GM19193 (cell line): ENCODE measurements around the gene ATXN3.

ENCODE experiments used
- POLR2A ChIP-seq: IDR thresholded peaks from 4 replicates; pipeline ENCODE4 v1.6.1; 2011; ENCODE audit not compliant: insufficient read depth, insufficient read length; ENCODE audit errors: extremely low read depth

Gene ATXN3

GRCh38 chr14:92033906-92034687 lies 72.3 kb downstream of the ATXN3 start:
- TF ChIP-seq POLR2A = no peak

GRCh38 chr14:92033433-92033832 lies 72.9 kb downstream of the ATXN3 start:
- TF ChIP-seq POLR2A = no peak

GRCh38 chr14:92026548-92027190 lies 79.7 kb downstream of the ATXN3 start:
- no peak for TF ChIP-seq POLR2A

GRCh38 chr14:92022036-92022435 lies 84.3 kb downstream of the ATXN3 start:
- no peak for TF ChIP-seq POLR2A

- no peak for TF ChIP-seq POLR2A
Measured at GRCh38 chr14:92021523-92021922, 84.9 kb downstream of the ATXN3 start.

GRCh38 chr14:92014040-92014439 lies 92.3 kb downstream of the ATXN3 start:
- no peak for TF ChIP-seq POLR2A

GRCh38 chr14:92012121-92012748 lies 94.1 kb downstream of the ATXN3 start:
- TF ChIP-seq POLR2A = no peak

- no peak for TF ChIP-seq POLR2A
Measured at GRCh38 chr14:92010644-92011043, 95.7 kb downstream of the ATXN3 start.

GRCh38 chr14:92009604-92010003 lies 96.8 kb downstream of the ATXN3 start:
- no peak for TF ChIP-seq POLR2A
